Thymus (tissue), 11 donors: ENCODE results near the gene CENPP. TPM values are rescaled to one million over a fixed set of nuclear protein-coding genes. Genes with fewer than 3 reads are reported as not detected.

Experiments
- DNase-seq, 9 donors: peaks; one replicate each; pipeline ENCODE4 v3.0.0-alpha.2; 2013; ENCODE audit warnings: low spot score in 9 of 9, low read depth in 6 of 9, missing footprints in 1 of 9
- H3K27ac ChIP-seq, 2 donors: one replicate each; pipeline ENCODE4 v1.5.1; 2013; ENCODE audit warnings: control low read depth in 1 of 2, low read depth in 1 of 2, low read length in 1 of 2, mild to moderate bottlenecking in 1 of 2, moderate library complexity in 1 of 2
- H3K27me3 ChIP-seq, 2 donors: one replicate each; pipeline ENCODE4 v1.5.1; 2013; ENCODE audit warnings: low read length in 1 of 2; ENCODE audit not compliant: control insufficient read depth in 2 of 2, insufficient read depth in 1 of 2
- H3K36me3 ChIP-seq, 2 donors: one replicate each; pipeline ENCODE4 v1.5.1; 2013; ENCODE audit warnings: low read length in 1 of 2, mild to moderate bottlenecking in 1 of 2, moderate library complexity in 1 of 2; ENCODE audit not compliant: control insufficient read depth in 2 of 2, insufficient read depth in 2 of 2
- H3K4me1 ChIP-seq, 2 donors: one replicate each; pipeline ENCODE4 v1.5.1; 2013; ENCODE audit warnings: low read length in 2 of 2; ENCODE audit not compliant: control insufficient read depth in 2 of 2, insufficient read depth in 2 of 2
- H3K4me3 ChIP-seq, 2 donors: one replicate each; pipeline ENCODE4 v1.5.1; 2013; ENCODE audit warnings: low read length in 2 of 2, control low read depth in 1 of 2, mild to moderate bottlenecking in 1 of 2
- H3K9me3 ChIP-seq, 2 donors: one replicate each; pipeline ENCODE4 v1.5.1; 2013; ENCODE audit warnings: low read length in 1 of 2, mild to moderate bottlenecking in 1 of 2; ENCODE audit not compliant: control insufficient read depth in 2 of 2, insufficient read depth in 1 of 2
- WGBS: extraction: QIAGEN DNeasy Blood & Tissue Kit; methylation state at CpG from one replicate; pipeline ENCODE4 v1.1.7; 2013; 5-methylcytosine and 5-hydroxymethylcytosine counted together
- polyA plus RNA-seq: library from polyadenylated mRNA; stranded (reverse); fragments of 200-250 nt; gene quantifications from one replicate; pipeline ENCODE4 v1.2.3, GENCODE V29; 2013
- total RNA-seq: library from RNA; stranded (reverse); fragments of 120-200 nt; gene quantifications from one replicate; pipeline ENCODE4 v1.2.4, GENCODE V29; 2013
- donor health status: healthy.

CENPP gene
- total and polyA plus RNA-seq, 2 donors: 3.9 to 13.8 TPM

- Histone ChIP-seq H3K4me1 (no peaks in the 10 kb centered on the region), H3K36me3 (no peaks in the 10 kb centered on the region), H3K27me3 (no peaks in the 10 kb centered on the region), H3K9me3 (no peaks in the 10 kb centered on the region), H3K27ac (no peak overlapping the region), H3K4me3 (no peak overlapping the region)
- no peak for DNase-seq
Measured at GRCh38 chr9:92482805-92483204, 157.1 kb downstream of the CENPP start.

GRCh38 chr9:92483627-92484545 is 158.1 kb downstream of the CENPP start:
- no peaks in the 10 kb centered on the region for H3K27me3 ChIP-seq
- 98% methylated on average over 5 of the region's 5 CpGs for WGBS
- DNase-seq: no peak
- H3K36me3 ChIP-seq: no peaks in the 10 kb centered on the region
- no peaks in the 10 kb centered on the region for H3K9me3 ChIP-seq
- no peaks in the 10 kb centered on the region for H3K4me1 ChIP-seq
- no peak overlapping the region for H3K27ac ChIP-seq
- no peak overlapping the region for H3K4me3 ChIP-seq

GRCh38 chr9:92484563-92484962 is 158.8 kb downstream of the CENPP start:
- Histone ChIP-seq H3K27ac (no peak overlapping the region), H3K9me3 (no peaks in the 10 kb centered on the region), H3K36me3 (no peaks in the 10 kb centered on the region), H3K27me3 (no peaks in the 10 kb centered on the region), H3K4me1 (no peaks in the 10 kb centered on the region), H3K4me3 (no peak overlapping the region)
- WGBS: 93% methylated on average over 3 of the region's 3 CpGs
- no peak for DNase-seq

- no peaks in the 10 kb centered on the region for H3K27me3 ChIP-seq
- H3K36me3 ChIP-seq: no peaks in the 10 kb centered on the region
- no peak overlapping the region for H3K27ac ChIP-seq
- WGBS: 81% methylated on average over 3 of the region's 3 CpGs
- no peak for DNase-seq
- H3K4me3 ChIP-seq: no peak overlapping the region
- no peaks in the 10 kb centered on the region for H3K4me1 ChIP-seq
- H3K9me3 ChIP-seq: no peaks in the 10 kb centered on the region
Measured at GRCh38 chr9:92486371-92486770, 160.6 kb downstream of the CENPP start.

GRCh38 chr9:92488681-92489550 is 163.2 kb downstream of the CENPP start:
- Histone ChIP-seq H3K9me3 (no peaks in the 10 kb centered on the region), H3K4me1 (no peaks in the 10 kb centered on the region), H3K27me3 (no peaks in the 10 kb centered on the region), H3K4me3 (no peak overlapping the region), H3K27ac (no peak overlapping the region), H3K36me3 (no peaks in the 10 kb centered on the region)
- DNase-seq: no peak
- 96% methylated on average over 4 of the region's 4 CpGs for WGBS

GRCh38 chr9:92492781-92493401 is 167.1 kb downstream of the CENPP start:
- DNase-seq: no peak
- Histone ChIP-seq H3K27ac (no peak overlapping the region), H3K9me3 (no peaks in the 10 kb centered on the region), H3K36me3 (no peaks in the 10 kb centered on the region), H3K27me3 (no peaks in the 10 kb centered on the region), H3K4me3 (no peak overlapping the region), H3K4me1 (no peaks in the 10 kb centered on the region)
- WGBS: 96% methylated on average over 3 of the region's 3 CpGs

GRCh38 chr9:92493749-92494387 is 168.1 kb downstream of the CENPP start:
- DNase-seq: no peak
- Histone ChIP-seq H3K27ac (no peak overlapping the region), H3K4me1 (no peaks in the 10 kb centered on the region), H3K36me3 (no peaks in the 10 kb centered on the region), H3K27me3 (no peaks in the 10 kb centered on the region), H3K9me3 (no peaks in the 10 kb centered on the region), H3K4me3 (no peak overlapping the region)
- WGBS: 97% methylated on average over 9 of the region's 9 CpGs

- WGBS: 95% methylated on average over 2 of the region's 2 CpGs
- H3K4me1 ChIP-seq: no peaks in the 10 kb centered on the region
- H3K27ac ChIP-seq: no peak overlapping the region
- no peaks in the 10 kb centered on the region for H3K36me3 ChIP-seq
- no peaks in the 10 kb centered on the region for H3K9me3 ChIP-seq
- DNase-seq: no peak
- H3K4me3 ChIP-seq: no peak overlapping the region
- no peaks in the 10 kb centered on the region for H3K27me3 ChIP-seq
Measured at GRCh38 chr9:92494856-92495255, 169.1 kb downstream of the CENPP start.
